T-helper 22 cell (primary cell): ENCODE measurements around the gene CCDC157.
"Not testable (repeated sequence)": the region's sequence is repeated elsewhere in the genome, so short reads cannot be mapped to it uniquely, and the experiment has no call there.

Experiments used
- DNase-seq: peaks from one replicate; pipeline ENCODE4 v3.0.0-alpha.2; 2020; ENCODE audit warnings: low read depth

Gene CCDC157

GRCh38 chr22:30390974-30391691 is 34.3 kb downstream of the CCDC157 start:
- DNase-seq, result peak; percentile 58

- no peak for DNase-seq
Measured at GRCh38 chr22:30392661-30393321, 36.0 kb downstream of the CCDC157 start.

- DNase-seq, result no peak
Measured at GRCh38 chr22:30393322-30393680, 36.5 kb downstream of the CCDC157 start.

GRCh38 chr22:30393885-30394284 is 37.1 kb downstream of the CCDC157 start:
- no peak for DNase-seq

- peak; percentile 49 for DNase-seq
Measured at GRCh38 chr22:30396871-30397655, 40.3 kb downstream of the CCDC157 start, which contains the start of gene SEC14L2. SEC14L2 (plus strand) TSS chr22:30397018; CDS start chr22:30397117, 99 bp downstream.

- DNase-seq, result no peak
Measured at GRCh38 chr22:30397656-30398635, 41.1 kb downstream of the CCDC157 start.

- DNase-seq, result no peak
Measured at GRCh38 chr22:30398685-30399680, 42.2 kb downstream of the CCDC157 start.

GRCh38 chr22:30399718-30400117 is 42.9 kb downstream of the CCDC157 start:
- DNase-seq, result no peak

GRCh38 chr22:30400159-30400558 is 43.4 kb downstream of the CCDC157 start:
- no peak for DNase-seq

GRCh38 chr22:30401024-30401423 is 44.2 kb downstream of the CCDC157 start:
- not testable (repeated sequence) for DNase-seq

GRCh38 chr22:30402028-30402765 is 45.4 kb downstream of the CCDC157 start:
- DNase-seq, result no peak

- not testable (repeated sequence) for DNase-seq
Measured at GRCh38 chr22:30402766-30403104, 45.9 kb downstream of the CCDC157 start.

GRCh38 chr22:30404307-30404706 is 47.5 kb downstream of the CCDC157 start:
- no peak for DNase-seq

GRCh38 chr22:30405731-30406130 is 48.9 kb downstream of the CCDC157 start:
- DNase-seq, result no peak

GRCh38 chr22:30406400-30406799 is 49.6 kb downstream of the CCDC157 start:
- no peak for DNase-seq

GRCh38 chr22:30408388-30409102 is 51.7 kb downstream of the CCDC157 start:
- no peak for DNase-seq

- DNase-seq, result no peak
Measured at GRCh38 chr22:30411780-30412179, 55.0 kb downstream of the CCDC157 start.

GRCh38 chr22:30413001-30413400 is 56.2 kb downstream of the CCDC157 start:
- no peak for DNase-seq
